Adrenal gland (tissue), 19 donors: Measurements from ENCODE around the gene SNAP25. TPM values are rescaled to one million over a fixed set of nuclear protein-coding genes. Genes with fewer than 3 reads are reported as not detected.

Experiments
- DNase-seq, 7 donors: peaks; one replicate each; pipeline ENCODE4 v3.0.0-alpha.2; 2019 to 2020
- H3K27ac ChIP-seq, 5 donors: fragments of 200-600 bp; sonication (generic) in 4 of 5; 1 replicate in 3 of 5; 2 replicates in 2 of 5; pipeline versions ENCODE4 v1.5.1 to v1.8.0; 2016 to 2020; ENCODE audit warnings: mild to moderate bottlenecking in 1 of 5
- H3K27me3 ChIP-seq: fragments of 200-600 bp; 2 replicates; pipeline ENCODE4 v1.8.0; 2021
- H3K36me3 ChIP-seq, 2 donors: fragments of 200-600 bp; replicated peaks in 1 of 2; 1 replicate in 1 of 2; 2 replicates in 1 of 2; pipeline versions ENCODE4 v1.5.1 to v1.8.0; 2018 to 2022
- H3K4me1 ChIP-seq, 2 donors: fragments of 200-600 bp; replicated peaks in 1 of 2; 1 replicate in 1 of 2; 2 replicates in 1 of 2; pipeline versions ENCODE4 v1.5.1 to v1.8.0; 2018 to 2021
- H3K4me3 ChIP-seq, 4 donors: fragments of 200-600 bp; sonication (generic) in 3 of 4; one replicate each; pipeline ENCODE4 v1.5.1; 2016 to 2018
- H3K9me3 ChIP-seq, 3 donors: fragments of 200-600 bp; sonication (generic) in 1 of 3; replicated peaks in 1 of 3; 1 replicate in 2 of 3; 2 replicates in 1 of 3; pipeline versions ENCODE4 v1.5.1 to v1.8.0; 2016 to 2021
- POLR2A ChIP-seq, 2 donors: fragments of 450-650 bp; IDR thresholded peaks; one replicate each; pipeline ENCODE4 v1.6.1; 2017; ENCODE audit warnings: antibody characterized with exemption in 2 of 2, mild to moderate bottlenecking in 2 of 2, moderate library complexity in 1 of 2
- WGBS, 4 donors: extraction: QIAGEN DNeasy Blood & Tissue Kit in 2 of 4; methylation state at CpG; one replicate each; pipeline versions ENCODE4 v1.1.5 to v1.1.7; 2013 to 2017; 5-methylcytosine and 5-hydroxymethylcytosine counted together
- intact Hi-C, 2 donors: fragments of 100-400 bp; cut with DNase I; formaldehyde crosslinking; loops; one replicate each; pipeline versions ENCODE4 v1.14.1 to v1.15.0; 2022 to 2023
- long read RNA-seq, 10 donors: library from polyadenylated mRNA in 3 of 10; unstranded in 2 of 10; stranded (forward) in 1 of 10; transcript quantifications; one replicate each; pipeline ENCODE4 v2.0.0 and lab custom pipeline, GENCODE V29; 2021 to 2026
- polyA plus RNA-seq, 3 donors: library from polyadenylated mRNA; stranded (reverse); fragments of 200-250 nt in 2 of 3; fragments of 350-450 nt in 1 of 3; fragmentation: Illumina TruSeq in 1 of 3; extraction: RNeasy Lipid Tissue Mini Kit (QIAGEN cat#74804) in 1 of 3; gene quantifications; one replicate each; pipeline ENCODE4 v1.2.3, GENCODE V29; 2013 to 2014
- total RNA-seq, 9 donors: library from RNA; depleted of rRNA in 4 of 9; stranded (reverse); fragments of >200 nt in 4 of 9; fragments of 120-200 nt in 1 of 9; fragmentation: NEBNext Ultra II Directional in 1 of 9; extraction: Animal tissue kit (Norgen Biotek cat#: 25700) in 1 of 9; gene quantifications; one replicate each; pipeline versions ENCODE4 v1.1.0 to v1.2.4, GENCODE V29; 2013 to 2023
- TF ChIP-seq, protein P1 (sequence below), 6 experiments: fragments of 450-650 bp in 4 of 6; fragments of 200-600 bp in 2 of 6; sonication (generic) in 1 of 6; IDR thresholded peaks; 1 replicate in 5 of 6; 2 replicates in 1 of 6; pipeline versions ENCODE4 v1.5.1 to v1.8.0; 2016 to 2021; ENCODE audit warnings: antibody characterized with exemption in 6 of 6, mild to moderate bottlenecking in 2 of 6, moderate library complexity in 1 of 6
- donor health status: healthy with polysubstance abuse.
- donor health status: Bipolar disorder and iron deficiency.
- donor health status: DM: yes; HTN: yes; CAD: no.
- donor health status: DM: no; HTN: no; CAD: no.
- donor health status: DM: no; HTN: no; CAD: no.
- donor health status: DM: yes; HTN: yes; CAD: no.

SNAP25 gene
- 10 to 100 TPM in 4 of 9 donors, 1 to 10 TPM in 4, not detected in 1; 1.0 to 21.6 (median 8.3) TPM for total RNA-seq
- 10 to 100 TPM in 2 of 3 donors, 1 to 10 TPM in 1; 9.3 to 35.9 (median 26.1) TPM for polyA plus RNA-seq
- long read RNA-seq, donor 1, partial matches to known transcripts: 5 of 9 reads
- long read RNA-seq, donor 1, other reads (novel, unspliced or antisense): 0 of 9 reads
- long read RNA-seq, donor 2, transcript SNAP25-202 (8 exons, 2,050 nt): major isoform, 7 of 9 reads
- long read RNA-seq, donor 2, partial matches to known transcripts: 0 of 9 reads
- long read RNA-seq, donor 2, other reads (novel, unspliced or antisense): 0 of 9 reads
- long read RNA-seq, donor 3, partial matches to known transcripts: 0 of 6 reads
- long read RNA-seq, donor 3, other reads (novel, unspliced or antisense): 0 of 6 reads
- long read RNA-seq, donor 4, partial matches to known transcripts: 0 of 1 reads
- long read RNA-seq, donor 4, other reads (novel, unspliced or antisense): 0 of 1 reads
- long read RNA-seq, donor 5, partial matches to known transcripts: 0 of 4 reads
- long read RNA-seq, donor 5, other reads (novel, unspliced or antisense): 0 of 4 reads
- long read RNA-seq, donor 6, transcript SNAP25-201 (8 exons, 2,053 nt): minor isoform, 12 of 31 reads
- long read RNA-seq, donor 6, transcript SNAP25-202 (8 exons, 2,050 nt): major isoform, 14 of 31 reads
- long read RNA-seq, donor 6, partial matches to known transcripts: 3 of 31 reads
- long read RNA-seq, donor 6, other reads (novel, unspliced or antisense): 2 of 31 reads
- long read RNA-seq, donor 7, partial matches to known transcripts: 0 of 2 reads
- long read RNA-seq, donor 7, other reads (novel, unspliced or antisense): 0 of 2 reads
- long read RNA-seq, donor 8, transcript SNAP25-202 (8 exons, 2,050 nt): major isoform, 5 of 20 reads
- long read RNA-seq, donor 8, partial matches to known transcripts: 14 of 20 reads
- long read RNA-seq, donor 8, other reads (novel, unspliced or antisense): 0 of 20 reads
- long read RNA-seq, donor 9, partial matches to known transcripts: 10 of 14 reads
- long read RNA-seq, donor 9, other reads (novel, unspliced or antisense): 0 of 14 reads
- long read RNA-seq, donor 10, partial matches to known transcripts: 0 of 2 reads
- long read RNA-seq, donor 10, other reads (novel, unspliced or antisense): 0 of 2 reads

DNA sequence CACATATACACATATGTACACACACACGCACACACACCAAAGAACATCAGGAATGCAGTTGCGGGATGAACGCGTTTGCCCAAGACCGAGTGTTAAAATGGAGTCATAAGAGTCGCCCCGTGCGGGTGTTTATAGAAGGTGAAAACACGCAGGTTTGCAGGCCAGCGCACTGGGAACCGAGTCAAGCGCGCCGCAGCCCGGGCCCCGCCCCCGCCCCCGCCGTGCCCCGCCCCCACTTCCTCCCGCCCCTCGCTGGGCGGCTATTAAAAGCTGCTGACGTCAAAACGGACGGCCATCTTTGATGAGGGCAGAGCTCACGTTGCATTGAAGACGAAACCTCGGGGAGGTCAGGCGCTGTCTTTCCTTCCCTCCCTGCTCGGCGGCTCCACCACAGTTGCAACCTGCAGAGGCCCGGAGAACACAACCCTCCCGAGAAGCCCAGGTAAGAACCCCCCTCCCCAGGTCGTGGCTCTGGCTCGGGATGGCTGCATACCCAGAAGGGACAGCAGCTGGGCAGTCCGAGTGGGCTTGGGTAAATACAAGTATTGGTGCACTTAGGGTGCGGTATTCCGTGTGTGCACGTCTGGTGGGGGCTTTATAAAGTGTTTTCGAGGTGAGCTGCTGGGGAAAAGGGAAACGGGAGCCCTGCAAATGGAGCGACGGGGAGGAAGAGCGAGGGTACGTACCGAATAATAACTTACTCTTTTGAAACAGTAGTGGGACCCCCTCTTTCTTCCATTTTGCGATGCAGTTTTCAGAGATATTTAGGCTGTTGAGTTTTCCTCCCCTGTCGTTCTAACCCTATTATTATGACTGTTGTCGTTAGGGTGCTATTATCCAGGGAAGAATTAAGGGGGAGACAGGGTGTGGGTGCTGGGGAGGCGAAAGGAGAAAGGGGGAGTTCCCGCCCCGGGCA lies at the start of gene SNAP25:
TSS of gene SNAP25 (plus strand) at position 295 of the 916 bp plus-strand sequence. CDS start 56,662 bp downstream, outside the sequence.
- peak within 1 kb of the TSS in 4 of 5 donors; percentile 21 to 92 (median 64) for H3K27ac ChIP-seq
- no peaks in the 10 kb centered on the region for H3K9me3 ChIP-seq
- no peaks in the 10 kb centered on the region for H3K36me3 ChIP-seq
- 1 to 2% (median 1%) methylated on average over 38 to 53 of the region's 53 CpGs for whole genome bisulfite sequencing, 4 donors
- H3K27me3 ChIP-seq: peaks cover 23% of the 10 kb centered on the region
- peak within 1 kb of the TSS in 1 of 4 donors; percentile 43 for H3K4me3 ChIP-seq
- TF ChIP-seq, protein P1, sequence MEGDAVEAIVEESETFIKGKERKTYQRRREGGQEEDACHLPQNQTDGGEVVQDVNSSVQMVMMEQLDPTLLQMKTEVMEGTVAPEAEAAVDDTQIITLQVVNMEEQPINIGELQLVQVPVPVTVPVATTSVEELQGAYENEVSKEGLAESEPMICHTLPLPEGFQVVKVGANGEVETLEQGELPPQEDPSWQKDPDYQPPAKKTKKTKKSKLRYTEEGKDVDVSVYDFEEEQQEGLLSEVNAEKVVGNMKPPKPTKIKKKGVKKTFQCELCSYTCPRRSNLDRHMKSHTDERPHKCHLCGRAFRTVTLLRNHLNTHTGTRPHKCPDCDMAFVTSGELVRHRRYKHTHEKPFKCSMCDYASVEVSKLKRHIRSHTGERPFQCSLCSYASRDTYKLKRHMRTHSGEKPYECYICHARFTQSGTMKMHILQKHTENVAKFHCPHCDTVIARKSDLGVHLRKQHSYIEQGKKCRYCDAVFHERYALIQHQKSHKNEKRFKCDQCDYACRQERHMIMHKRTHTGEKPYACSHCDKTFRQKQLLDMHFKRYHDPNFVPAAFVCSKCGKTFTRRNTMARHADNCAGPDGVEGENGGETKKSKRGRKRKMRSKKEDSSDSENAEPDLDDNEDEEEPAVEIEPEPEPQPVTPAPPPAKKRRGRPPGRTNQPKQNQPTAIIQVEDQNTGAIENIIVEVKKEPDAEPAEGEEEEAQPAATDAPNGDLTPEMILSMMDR (IDR thresholded peaks at IDR 0.05): no peak
- TF ChIP-seq POLR2A (IDR thresholded peaks at IDR 0.05): peak; percentile 57 to 63
- peak; percentile 56 to 92 (median 66) for DNase-seq
- H3K4me1 ChIP-seq: no peaks in the 10 kb centered on the region
- intact Hi-C loops: no loop called here

DNA sequence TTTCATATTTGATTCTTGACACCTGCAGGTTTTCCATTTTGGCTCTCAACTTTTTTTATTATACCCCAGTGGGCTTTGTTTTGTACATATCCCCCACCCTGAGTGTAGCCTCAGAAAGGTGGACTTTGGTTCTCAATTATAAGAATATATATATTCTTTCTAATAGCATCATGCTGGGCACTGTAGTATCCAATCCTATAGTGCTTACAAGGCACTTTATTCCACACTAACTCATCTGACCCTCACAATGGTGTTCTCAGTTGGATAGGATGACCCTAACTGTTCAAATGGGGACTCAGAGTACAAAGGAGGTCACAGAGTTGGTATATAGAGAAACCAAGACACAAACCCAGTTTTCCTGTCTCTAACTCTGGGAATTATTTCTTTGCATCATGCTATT lies 48.9 kb upstream of the SNAP25 start:
- H3K4me3 ChIP-seq: no peak overlapping the region
- no peak for DNase-seq
- H3K9me3 ChIP-seq: no peaks in the 10 kb centered on the region
- no peaks in the 10 kb centered on the region for H3K36me3 ChIP-seq
- TF ChIP-seq, protein P1 (IDR thresholded peaks at IDR 0.05): no peak
- TF ChIP-seq POLR2A (IDR thresholded peaks at IDR 0.05): no peak
- peaks cover 9 to 13% of the 10 kb centered on the region in 2 donors for H3K4me1 ChIP-seq
- peaks cover 9% of the 10 kb centered on the region for H3K27me3 ChIP-seq
- intact Hi-C loops: no loop called here
- no peak overlapping the region for H3K27ac ChIP-seq

DNA sequence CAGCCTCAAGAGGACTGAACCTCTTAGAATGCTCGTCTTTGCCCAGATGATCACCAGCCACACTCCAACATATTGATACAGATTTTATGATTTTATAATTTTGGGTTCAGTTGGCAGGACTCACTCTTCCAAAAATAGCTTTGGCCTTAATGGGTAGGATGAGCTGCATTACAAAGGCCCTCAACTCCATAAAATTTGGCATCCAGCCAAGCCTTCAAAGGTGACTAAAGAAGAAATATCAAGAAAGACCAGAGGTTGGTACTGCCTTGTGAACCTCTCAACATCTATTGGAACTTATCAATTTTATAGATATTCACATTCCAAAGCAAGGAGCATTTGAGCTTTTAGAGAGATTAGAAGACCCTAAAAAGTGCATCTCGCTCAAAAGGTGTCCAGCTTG lies 48.4 kb upstream of the SNAP25 start:
- Histone ChIP-seq H3K4me3 (no peak overlapping the region), H3K9me3 (no peaks in the 10 kb centered on the region), H3K36me3 (no peaks in the 10 kb centered on the region), H3K27ac (no peak overlapping the region), H3K4me1 (peaks cover 9 to 13% of the 10 kb centered on the region in 2 donors), H3K27me3 (peaks cover 9% of the 10 kb centered on the region)
- WGBS, 4 donors: 77 to 98% (median 94%) methylated on average over 2 of the region's 2 CpGs
- TF ChIP-seq, protein P1 (IDR thresholded peaks at IDR 0.05): no peak
- no peak for TF ChIP-seq POLR2A (IDR thresholded peaks at IDR 0.05)
- intact Hi-C loops: no loop called here
- DNase-seq: no peak
